Right lobe of liver (tissue), 4 donors: ENCODE data around the gene HYKK.

Source experiments
- POLR2A ChIP-seq: fragments of 450-650 bp; IDR thresholded peaks from one replicate; pipeline ENCODE4 v1.6.1; 2017; ENCODE audit warnings: antibody characterized with exemption, mild to moderate bottlenecking
- TF ChIP-seq, protein P1 (sequence below), 4 donors: fragments of 200-600 bp in 3 of 4; fragments of 450-650 bp in 1 of 4; IDR thresholded peaks; one replicate each; pipeline versions ENCODE4 v1.5.1 to v1.8.0; 2016 to 2022; ENCODE audit warnings: antibody characterized with exemption in 4 of 4, mild to moderate bottlenecking in 2 of 4
- donor health status: DM: no; HTN: no; CAD: no.
- donor health status: DM: no; HTN: no; CAD: no.
- donor health status: DM: no; HTN: yes; CAD: no.

GRCh38 chr15:78551902-78552301, 44.5 kb downstream of the HYKK start:
- TF ChIP-seq, protein P1, sequence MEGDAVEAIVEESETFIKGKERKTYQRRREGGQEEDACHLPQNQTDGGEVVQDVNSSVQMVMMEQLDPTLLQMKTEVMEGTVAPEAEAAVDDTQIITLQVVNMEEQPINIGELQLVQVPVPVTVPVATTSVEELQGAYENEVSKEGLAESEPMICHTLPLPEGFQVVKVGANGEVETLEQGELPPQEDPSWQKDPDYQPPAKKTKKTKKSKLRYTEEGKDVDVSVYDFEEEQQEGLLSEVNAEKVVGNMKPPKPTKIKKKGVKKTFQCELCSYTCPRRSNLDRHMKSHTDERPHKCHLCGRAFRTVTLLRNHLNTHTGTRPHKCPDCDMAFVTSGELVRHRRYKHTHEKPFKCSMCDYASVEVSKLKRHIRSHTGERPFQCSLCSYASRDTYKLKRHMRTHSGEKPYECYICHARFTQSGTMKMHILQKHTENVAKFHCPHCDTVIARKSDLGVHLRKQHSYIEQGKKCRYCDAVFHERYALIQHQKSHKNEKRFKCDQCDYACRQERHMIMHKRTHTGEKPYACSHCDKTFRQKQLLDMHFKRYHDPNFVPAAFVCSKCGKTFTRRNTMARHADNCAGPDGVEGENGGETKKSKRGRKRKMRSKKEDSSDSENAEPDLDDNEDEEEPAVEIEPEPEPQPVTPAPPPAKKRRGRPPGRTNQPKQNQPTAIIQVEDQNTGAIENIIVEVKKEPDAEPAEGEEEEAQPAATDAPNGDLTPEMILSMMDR (IDR thresholded peaks at IDR 0.05): no peak
- TF ChIP-seq POLR2A: no peak
